K562 (cell line): ENCODE measurements around the gene FA2H. TPM values are rescaled to one million over a fixed set of nuclear protein-coding genes. Genes with fewer than 3 reads are reported as not detected.
A peak's percentile ranks its signal among the peaks of the same experiment; 100 is the strongest.

Source experiments
- CCNT2 ChIP-seq: IDR thresholded peaks from 2 replicates; pipeline ENCODE4 v1.6.1; 2011; ENCODE audit warnings: borderline replicate concordance, low read depth, mild to moderate bottlenecking, moderate library complexity, mixed read lengths, low read length; ENCODE audit not compliant: insufficient read length; ENCODE audit errors: extremely low read depth
- E2F5 ChIP-seq: sonication (generic); formaldehyde crosslinking; IDR thresholded peaks from 2 replicates; pipeline ENCODE4 v1.8.0; 2022; ENCODE audit warnings: mild to moderate bottlenecking, missing genetic modification reagents
- ESRRB ChIP-seq: fragments of 250-450 bp; sonication (Bioruptor Pico); IDR thresholded peaks from 2 replicates; pipeline ENCODE4 v1.5.0; 2020; ENCODE audit warnings: mild to moderate bottlenecking, moderate library complexity, borderline replicate concordance
- FOS ChIP-seq: IDR thresholded peaks from 3 replicates; pipeline ENCODE4 v1.6.1; 2011; ENCODE audit not compliant: insufficient read length; ENCODE audit errors: extremely low read depth
- GATAD2B ChIP-seq: fragments of 450-650 bp; IDR thresholded peaks from 2 replicates; pipeline ENCODE4 v1.6.1; 2017; ENCODE audit warnings: mild to moderate bottlenecking, borderline replicate concordance
- HLTF ChIP-seq: fragments of 450-650 bp; IDR thresholded peaks from 2 replicates; pipeline ENCODE4 v1.6.1; 2016
- KLF6 ChIP-seq: fragments of 250-450 bp; sonication (Bioruptor Pico); IDR thresholded peaks from 2 replicates; pipeline ENCODE4 v1.4.0; 2020; ENCODE audit warnings: mild to moderate bottlenecking, moderate library complexity, borderline replicate concordance
- L3MBTL2 ChIP-seq: fragments of 450-650 bp; IDR thresholded peaks from 2 replicates; pipeline ENCODE4 v1.6.1; 2016; ENCODE audit warnings: mild to moderate bottlenecking, moderate library complexity
- MAZ ChIP-seq, 2 experiments: fragments of 450-650 bp in 1 of 2; sonication (generic) in 1 of 2; formaldehyde crosslinking; IDR thresholded peaks in 1 of 2; conservative IDR thresholded peaks in 1 of 2; 2 replicates each; pipeline versions ENCODE4 v1.4.0 to v1.5.0; 2020; ENCODE audit warnings: mild to moderate bottlenecking in 1 of 2, missing genetic modification reagents in 1 of 2
- MYC ChIP-seq, 2 experiments: fragments of 250-450 bp in 1 of 2; sonication (Bioruptor Pico) in 1 of 2; IDR thresholded peaks; 2 replicates each; pipeline versions ENCODE4 v1.5.1 to v1.6.1; 2012 to 2021; ENCODE audit warnings: low read depth in 2 of 2, borderline replicate concordance in 1 of 2, improper control_type of control experiment in 1 of 2, low read length in 1 of 2, mild to moderate bottlenecking in 1 of 2, moderate library complexity in 1 of 2
- PRPF4 ChIP-seq: fragments of 200-400 bp; formaldehyde crosslinking; IDR thresholded peaks from one replicate; pipeline ENCODE4 v1.6.1; 2017; ENCODE audit warnings: low read length, low read depth, mild to moderate bottlenecking; ENCODE audit not compliant: insufficient read depth, poor library complexity, severe bottlenecking
- TAF1 ChIP-seq: IDR thresholded peaks from 2 replicates; pipeline ENCODE4 v1.6.1; 2011; ENCODE audit warnings: mild to moderate bottlenecking, low read length, moderate library complexity; ENCODE audit not compliant: insufficient read depth, control insufficient read depth, severe bottlenecking; ENCODE audit errors: extremely low read depth
- YY1 ChIP-seq, 3 experiments: IDR thresholded peaks; 2 replicates each; pipeline ENCODE4 v1.6.1; 2011; ENCODE audit warnings: low read length in 2 of 3, mild to moderate bottlenecking in 2 of 3, moderate library complexity in 2 of 3, borderline replicate concordance in 1 of 3, control low read depth in 1 of 3, low read depth in 1 of 3; ENCODE audit not compliant: insufficient read depth in 3 of 3, insufficient replicate concordance in 2 of 3, control insufficient read depth in 1 of 3, insufficient read length in 1 of 3; ENCODE audit errors: extremely low read depth in 1 of 3
- ZBED1 ChIP-seq: IDR thresholded peaks from 2 replicates; pipeline ENCODE4 v1.6.1; 2014
- ZFP91 ChIP-seq: sonication (generic); formaldehyde crosslinking; IDR thresholded peaks from 2 replicates; pipeline ENCODE4 v1.8.0; 2022; ENCODE audit warnings: mild to moderate bottlenecking, missing genetic modification reagents
- ZNF311 ChIP-seq: fragments of 250-450 bp; sonication (Bioruptor Pico); IDR thresholded peaks from 2 replicates; pipeline ENCODE4 v1.4.0; 2020; ENCODE audit warnings: mild to moderate bottlenecking, moderate library complexity
- ZNF444 ChIP-seq: fragments of 250-450 bp; sonication (Bioruptor Pico); IDR thresholded peaks from 2 replicates; pipeline ENCODE4 v1.4.0; 2020; ENCODE audit warnings: mild to moderate bottlenecking, moderate library complexity
- ZNF707 ChIP-seq: fragments of 250-450 bp; sonication (Bioruptor Pico); conservative IDR thresholded peaks from 2 replicates; pipeline ENCODE4 v1.8.0; 2022; ENCODE audit warnings: inconsistent platforms, mild to moderate bottlenecking, moderate library complexity
- ZSCAN29 ChIP-seq: fragments of 450-650 bp; IDR thresholded peaks from 2 replicates; pipeline ENCODE4 v1.6.1; 2017
- polyA plus RNA-seq, 8 experiments: library from polyadenylated mRNA; depleted of rRNA in 4 of 8; stranded (reverse) in 5 of 8; unstranded in 3 of 8; fragments of >200 nt; fragmentation: Nextera tagmentation in 2 of 8; fragmentation: Illumina TruSeq in 1 of 8; extraction: Ambion mirVana in 2 of 8; extraction: Trizol in 1 of 8; gene quantifications; 2 replicates each; pipeline versions ENCODE4 v1.2.1 to v1.2.3, GENCODE V29; 2011 to 2014; ENCODE audit warnings: inconsistent platforms in 1 of 8, missing spikeins in 1 of 8
- total RNA-seq, 7 experiments: library from RNA; depleted of rRNA in 6 of 7; stranded (reverse); fragments of >200 nt in 6 of 7; fragmentation: Illumina TruSeq in 2 of 7; extraction: Trizol in 2 of 7; gene quantifications; 2 replicates each; pipeline versions ENCODE4 v1.2.1 to v1.2.3, GENCODE V29; 2011 to 2021; ENCODE audit warnings: low replicate concordance in 1 of 7
- TF ChIP-seq, protein P1 (sequence below): sonication (generic); formaldehyde crosslinking; IDR thresholded peaks from 2 replicates; pipeline ENCODE4 v1.8.1; 2023; ENCODE audit warnings: mild to moderate bottlenecking, missing genetic modification reagents, moderate library complexity

The FA2H gene
- total and polyA plus RNA-seq, 9 of the 15 experiments (the other 6 are each of a cell fraction or from before 2014, with no cell fraction given): not detected

DNA sequence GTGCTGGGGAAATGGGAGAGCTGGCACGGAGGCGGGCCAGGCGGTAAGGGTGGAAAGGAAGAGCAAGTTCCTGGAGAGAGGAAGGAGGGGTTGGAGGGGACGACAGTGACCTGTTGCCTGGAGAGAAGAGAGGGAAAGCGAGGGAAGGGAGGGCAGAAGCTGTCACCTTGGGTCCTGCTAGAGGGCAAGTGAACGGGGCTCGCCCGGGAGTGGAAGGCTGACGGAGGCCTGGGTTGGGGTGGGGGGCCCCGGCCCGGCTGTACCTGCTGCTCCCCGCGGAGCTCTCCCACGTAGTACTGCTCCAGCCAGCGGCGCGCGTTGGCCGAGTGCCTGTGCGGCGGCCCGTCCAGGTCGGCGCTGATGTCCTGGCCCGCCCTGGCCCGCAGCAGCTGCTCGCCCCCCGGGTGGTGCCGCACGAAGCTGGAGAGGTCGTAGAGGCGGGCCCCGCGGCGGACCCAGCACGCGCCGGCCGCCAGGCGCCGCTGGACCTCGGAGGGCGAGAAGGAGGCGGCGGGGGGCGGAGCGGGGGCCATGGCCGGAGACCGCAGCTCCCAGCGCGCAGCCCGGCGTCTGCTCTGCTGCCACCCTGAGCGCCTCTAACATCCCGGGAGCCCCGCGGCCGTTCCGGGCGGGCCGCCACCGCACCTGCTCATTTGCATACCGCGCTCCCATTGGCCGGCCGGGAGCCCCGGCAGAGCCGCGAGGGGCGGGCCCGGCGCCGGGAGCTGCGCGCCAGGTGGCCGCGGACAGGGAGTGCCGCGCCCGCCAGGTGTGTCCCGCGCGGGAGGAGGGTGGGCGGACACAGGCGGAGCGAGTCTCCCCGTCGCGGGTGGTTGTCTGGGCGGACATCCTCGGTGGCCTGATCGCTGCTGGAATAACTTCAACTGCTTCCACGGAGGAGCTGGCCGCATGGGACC is at the start of gene FA2H (continued):
- TF ChIP-seq KLF6 (CRISPR knock-in tag): no peak
- no peak for TF ChIP-seq HLTF
- TF ChIP-seq TAF1: no peak
- peak in 1 of 2 experiments; percentile 60; a peak in 1 of 4 replicates for TF ChIP-seq MAZ (CRISPR knock-in tag; conservative IDR thresholded peaks at IDR 0.05 in 1 of 2, IDR thresholded peaks at IDR 0.05 in 1 of 2)
- TF ChIP-seq, protein P1, sequence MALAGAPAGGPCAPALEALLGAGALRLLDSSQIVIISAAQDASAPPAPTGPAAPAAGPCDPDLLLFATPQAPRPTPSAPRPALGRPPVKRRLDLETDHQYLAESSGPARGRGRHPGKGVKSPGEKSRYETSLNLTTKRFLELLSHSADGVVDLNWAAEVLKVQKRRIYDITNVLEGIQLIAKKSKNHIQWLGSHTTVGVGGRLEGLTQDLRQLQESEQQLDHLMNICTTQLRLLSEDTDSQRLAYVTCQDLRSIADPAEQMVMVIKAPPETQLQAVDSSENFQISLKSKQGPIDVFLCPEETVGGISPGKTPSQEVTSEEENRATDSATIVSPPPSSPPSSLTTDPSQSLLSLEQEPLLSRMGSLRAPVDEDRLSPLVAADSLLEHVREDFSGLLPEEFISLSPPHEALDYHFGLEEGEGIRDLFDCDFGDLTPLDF: no peak
- TF ChIP-seq ZNF311 (CRISPR knock-in tag): no peak
- peak; percentile 77; the same call in 1 of the 2 replicates for TF ChIP-seq GATAD2B
- TF ChIP-seq ZSCAN29: no peak
- no peak for TF ChIP-seq ZNF444 (CRISPR knock-in tag)
- TF ChIP-seq L3MBTL2: peak; percentile 67
- peak in 1 of 3 experiments; percentile 44 for TF ChIP-seq YY1 (IDR thresholded peaks at IDR 0.05; ENCODE audit: borderline replicate concordance in 1 of 3, control insufficient read depth in 1 of 3, extremely low read depth in 1 of 3, insufficient read depth in 3 of 3, insufficient read length in 1 of 3, insufficient replicate concordance in 2 of 3, low read depth in 1 of 3, low read length in 2 of 3)
- TF ChIP-seq ESRRB (CRISPR knock-in tag): no peak
- TF ChIP-seq ZFP91 (CRISPR knock-in tag): no peak
- no peak for TF ChIP-seq CCNT2
- no peak for TF ChIP-seq E2F5
- TF ChIP-seq ZBED1: no peak
- TF ChIP-seq PRPF4: no peak
- no peak for TF ChIP-seq MYC (IDR thresholded peaks at IDR 0.05; ENCODE audit: low read depth, low read length)
- TF ChIP-seq MYC (CRISPR knock-in tag; IDR thresholded peaks at IDR 0.05; ENCODE audit: borderline replicate concordance, low read depth): no peak
- TF ChIP-seq FOS: no peak
- no peak for TF ChIP-seq ZNF707 (CRISPR knock-in tag)
